Osteoblast (primary cell): ENCODE measurements around the gene MEX3A. TPM values are rescaled to one million over a fixed set of nuclear protein-coding genes. Genes with fewer than 3 reads are reported as not detected.

Experiments
- DNase-seq: peaks from one replicate; pipeline ENCODE4 v3.0.0; 2011; ENCODE audit warnings: low spot score, mixed read lengths; ENCODE audit not compliant: insufficient read length; ENCODE audit errors: missing footprints
- H2AFZ ChIP-seq: 2 replicates; pipeline ENCODE4 v1.6.0; 2011; ENCODE audit warnings: mild to moderate bottlenecking, low read length
- H3K27ac ChIP-seq: 2 replicates; pipeline ENCODE4 v1.5.1; 2011; ENCODE audit warnings: mild to moderate bottlenecking, low read depth, low read length, moderate library complexity
- H3K27me3 ChIP-seq: 2 replicates; pipeline ENCODE4 v1.6.0; 2012; ENCODE audit warnings: mild to moderate bottlenecking, control low read depth, inconsistent platforms, low read length, moderate library complexity; ENCODE audit not compliant: insufficient read depth
- H3K36me3 ChIP-seq: 2 replicates; pipeline ENCODE4 v1.5.1; 2011; ENCODE audit warnings: mild to moderate bottlenecking, low read length, control low read depth, moderate library complexity; ENCODE audit not compliant: insufficient read depth
- H3K4me1 ChIP-seq: 2 replicates; pipeline ENCODE4 v1.5.1; 2011; ENCODE audit warnings: mild to moderate bottlenecking, low read length, control low read depth, moderate library complexity; ENCODE audit not compliant: insufficient read depth
- H3K4me2 ChIP-seq: 2 replicates; pipeline ENCODE4 v1.6.0; 2011; ENCODE audit warnings: mild to moderate bottlenecking, low read length; ENCODE audit not compliant: insufficient read depth
- H3K4me3 ChIP-seq: fragments of 200-600 bp; sonication (generic); 3 replicates; pipeline ENCODE4 v1.5.1; 2012; ENCODE audit warnings: mild to moderate bottlenecking, low read length, inconsistent platforms; ENCODE audit not compliant: insufficient read depth
- H3K79me2 ChIP-seq: 2 replicates; pipeline ENCODE4 v1.6.0; 2012; ENCODE audit warnings: mild to moderate bottlenecking, low read length, control low read depth, inconsistent platforms; ENCODE audit not compliant: insufficient read depth
- H3K9me3 ChIP-seq: 2 replicates; pipeline ENCODE4 v1.5.1; 2011; ENCODE audit warnings: low read depth, low read length, control low read depth
- H4K20me1 ChIP-seq: 2 replicates; pipeline ENCODE4 v1.6.0; 2012; ENCODE audit warnings: mild to moderate bottlenecking, low read length, control low read depth; ENCODE audit not compliant: insufficient read depth
- CTCF ChIP-seq: IDR thresholded peaks from 2 replicates; pipeline ENCODE4 v1.5.1; 2011; ENCODE audit warnings: mild to moderate bottlenecking, low read depth, low read length, moderate library complexity; ENCODE audit errors: extremely low read depth
- total RNA-seq: library from RNA; depleted of rRNA; stranded (reverse); fragments of >200 nt; gene quantifications from 2 replicates; pipeline ENCODE4 v1.2.3, GENCODE V29; 2012

Gene MEX3A
- total RNA-seq, 1 donor = 1.1 TPM

- Histone ChIP-seq H3K4me1 (peaks cover 52% of the 10 kb centered on the region), H3K79me2 (peaks cover 11% of the 10 kb centered on the region)
Observed at GRCh38 chr1:156099282-156099681, 17.0 kb upstream of the MEX3A start.

GRCh38 chr1:156098784-156099183 lies 16.5 kb upstream of the MEX3A start:
- Histone ChIP-seq H3K4me2 (no peak overlapping the region), H3K36me3 (no peaks in the 10 kb centered on the region), H3K27me3 (no peaks in the 10 kb centered on the region), H4K20me1 (no peaks in the 10 kb centered on the region), H3K4me3 (no peak overlapping the region), H3K9me3 (no peaks in the 10 kb centered on the region), H3K79me2 (peaks cover 11% of the 10 kb centered on the region), H3K4me1 (peaks cover 47% of the 10 kb centered on the region), H3K27ac (no peak overlapping the region), H2AFZ (no peak overlapping the region)
- no peak for TF ChIP-seq CTCF
- DNase-seq = no peak

More at GRCh38 chr1:156099282-156099681, 17.0 kb upstream of the MEX3A start:
- Histone ChIP-seq H3K27ac (no peak overlapping the region), H2AFZ (no peak overlapping the region), H3K9me3 (no peaks in the 10 kb centered on the region), H3K4me3 (no peak overlapping the region), H3K36me3 (no peaks in the 10 kb centered on the region), H3K4me2 (no peak overlapping the region), H4K20me1 (no peaks in the 10 kb centered on the region), H3K27me3 (no peaks in the 10 kb centered on the region)
- DNase-seq = no peak
- TF ChIP-seq CTCF = no peak

- Histone ChIP-seq H3K36me3 (no peaks in the 10 kb centered on the region), H3K4me2 (no peak overlapping the region), H3K4me3 (no peak overlapping the region), H3K9me3 (no peaks in the 10 kb centered on the region), H4K20me1 (no peaks in the 10 kb centered on the region), H3K27ac (peak overlapping the region; percentile 86), H3K4me1 (peaks cover 35% of the 10 kb centered on the region), H2AFZ (no peak overlapping the region), H3K79me2 (peaks cover 6% of the 10 kb centered on the region), H3K27me3 (no peaks in the 10 kb centered on the region)
- TF ChIP-seq CTCF = no peak
- no peak for DNase-seq
Observed at GRCh38 chr1:156097499-156098178, 15.4 kb upstream of the MEX3A start.

- H3K27ac ChIP-seq = peak overlapping the region; percentile 86
- peaks cover 29% of the 10 kb centered on the region for H3K4me1 ChIP-seq
- H3K9me3 ChIP-seq = no peaks in the 10 kb centered on the region
- H3K4me3 ChIP-seq = no peak overlapping the region
- H3K27me3 ChIP-seq = no peaks in the 10 kb centered on the region
- peaks cover 6% of the 10 kb centered on the region for H3K79me2 ChIP-seq
- no peaks in the 10 kb centered on the region for H4K20me1 ChIP-seq
- peak; percentile 97 for DNase-seq
- TF ChIP-seq CTCF = peak; percentile 97
- no peaks in the 10 kb centered on the region for H3K36me3 ChIP-seq
- peak overlapping the region; percentile 32 for H3K4me2 ChIP-seq
- H2AFZ ChIP-seq = no peak overlapping the region
Observed at GRCh38 chr1:156096640-156097391, 14.6 kb upstream of the MEX3A start.
